IPS DF 6.9 (cell line): ENCODE data around the gene GGT1.
"Not testable (repeated sequence)": the region's sequence is repeated elsewhere in the genome, so short reads cannot be mapped to it uniquely, and the experiment has no call there.

Experiments
- DNase-seq: peaks from one replicate; pipeline ENCODE4 v3.0.0-alpha.2; 2013; ENCODE audit warnings: low read depth, low spot score
- H3K27ac ChIP-seq: one replicate; pipeline ENCODE4 v1.5.1; 2013; ENCODE audit warnings: low read length, control low read depth
- H3K27me3 ChIP-seq: 2 replicates; pipeline ENCODE4 v1.6.1; 2013; ENCODE audit warnings: mild to moderate bottlenecking, low read length; ENCODE audit not compliant: control insufficient read depth, insufficient read depth
- H3K36me3 ChIP-seq: 2 replicates; pipeline ENCODE4 v1.6.1; 2013; ENCODE audit warnings: low read length; ENCODE audit not compliant: control insufficient read depth, insufficient read depth
- H3K4me1 ChIP-seq: 2 replicates; pipeline ENCODE4 v1.6.1; 2013; ENCODE audit warnings: low read length; ENCODE audit not compliant: control insufficient read depth, insufficient read depth
- H3K4me3 ChIP-seq: 2 replicates; pipeline ENCODE4 v1.5.1; 2013; ENCODE audit warnings: mild to moderate bottlenecking, low read length
- H3K9me3 ChIP-seq: 2 replicates; pipeline ENCODE4 v1.6.1; 2013; ENCODE audit warnings: low read length, inconsistent platforms; ENCODE audit not compliant: control insufficient read depth, insufficient read depth
- WGBS: extraction: QIAGEN DNeasy Blood & Tissue Kit; methylation state at CpG from one replicate; pipeline ENCODE4 v1.1.7; 2013; ENCODE audit warnings: mixed read lengths, missing lambda C conversion rate; ENCODE audit not compliant: insufficient read length, insufficient coverage; 5-methylcytosine and 5-hydroxymethylcytosine counted together

Gene GGT1

DNA sequence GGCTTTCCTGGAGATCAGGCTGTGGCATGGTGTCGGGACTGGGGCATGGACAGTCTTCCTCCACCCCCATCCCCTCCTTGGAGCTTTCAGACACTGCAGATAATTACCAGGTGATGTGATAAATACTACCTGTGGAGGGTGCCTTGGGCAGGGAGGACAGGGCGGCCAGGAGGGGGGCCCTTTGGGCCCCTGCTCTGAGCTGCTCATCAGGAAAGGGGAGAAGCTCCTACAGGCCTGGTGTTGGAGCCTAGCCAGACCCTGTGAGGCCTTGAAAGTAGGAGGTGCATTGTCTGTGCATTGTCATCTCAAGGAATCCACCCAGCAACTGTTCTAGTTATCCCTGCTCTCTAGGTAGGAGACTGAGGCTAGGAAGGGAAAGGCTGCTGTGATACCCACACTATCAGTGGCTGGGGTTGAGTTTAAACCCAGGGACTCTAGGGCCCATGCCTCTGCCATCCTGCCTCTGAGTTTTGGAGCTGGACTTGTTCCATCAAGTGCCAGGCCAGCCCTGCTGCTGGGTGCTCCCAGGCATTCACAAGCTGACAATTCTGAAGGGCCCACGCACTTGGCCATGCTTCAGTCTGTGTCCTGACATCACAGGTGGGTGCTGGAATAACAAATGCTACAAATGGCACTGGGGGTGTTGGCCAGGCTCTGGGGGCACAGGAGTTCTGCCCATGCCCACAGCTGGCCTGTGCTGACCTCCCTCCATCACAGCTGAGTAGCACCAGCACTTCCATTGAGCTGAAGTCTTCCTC is 2.9 kb upstream of the GGT1 start:
- H3K4me3 ChIP-seq, DNase-seq, H3K9me3 ChIP-seq, H3K27me3 ChIP-seq, H3K4me1 ChIP-seq, H3K27ac ChIP-seq, H3K36me3 ChIP-seq: not testable (repeated sequence)
- no CpG with 5 or more reads among the region's 3 CpGs for WGBS

DNA sequence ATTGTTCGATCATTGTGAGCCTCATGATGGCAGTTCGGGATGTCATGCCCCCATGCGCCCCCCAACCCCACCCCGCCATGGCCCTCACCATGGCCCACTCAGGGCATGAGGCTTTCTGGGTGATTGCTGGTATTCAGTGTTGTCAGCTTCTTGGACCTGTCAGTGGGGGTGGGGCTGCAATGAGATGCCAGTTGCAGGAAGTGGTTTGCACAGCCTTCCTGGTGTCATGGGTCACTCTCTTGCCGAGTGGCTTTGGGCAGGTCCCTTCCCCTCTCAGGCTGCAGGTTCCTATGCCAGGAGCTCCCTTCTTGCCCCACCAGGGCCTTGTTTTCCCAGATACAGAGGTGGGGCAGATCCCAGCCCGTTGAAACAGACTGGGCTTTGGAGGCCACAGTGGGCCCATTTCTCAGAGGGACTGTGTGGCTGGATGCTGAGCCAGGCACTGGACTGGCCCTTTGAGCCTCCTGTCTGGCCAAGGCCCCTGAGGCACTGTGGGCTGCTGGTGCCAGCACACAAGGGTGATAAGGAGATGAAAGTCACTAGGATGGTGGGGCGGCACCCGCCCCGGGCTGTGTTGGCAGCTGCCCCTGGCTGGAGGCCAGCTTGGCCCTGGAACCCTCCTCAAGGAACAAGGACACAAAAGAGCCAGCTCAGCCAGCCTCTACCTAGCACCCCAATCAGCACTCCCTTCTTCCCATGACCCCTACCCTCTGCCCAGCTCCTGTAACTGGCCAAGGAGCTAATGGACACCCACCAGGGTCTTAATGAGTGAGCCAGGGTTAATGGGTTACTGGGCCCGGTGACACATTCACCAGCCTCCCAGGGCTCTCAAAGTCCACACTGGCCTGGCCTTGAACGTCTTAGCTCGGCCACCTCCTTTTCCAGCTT is 1.5 kb upstream of the GGT1 start:
- Histone ChIP-seq H3K36me3 (no peaks in the 10 kb centered on the region), H3K27ac (no peak overlapping the region), H3K4me3 (no peak overlapping the region), H3K9me3 (no peaks in the 10 kb centered on the region), H3K27me3 (no peaks in the 10 kb centered on the region), H3K4me1 (peaks cover 7% of the 10 kb centered on the region)
- no peak for DNase-seq
- WGBS: no CpG with 5 or more reads among the region's 12 CpGs

DNA sequence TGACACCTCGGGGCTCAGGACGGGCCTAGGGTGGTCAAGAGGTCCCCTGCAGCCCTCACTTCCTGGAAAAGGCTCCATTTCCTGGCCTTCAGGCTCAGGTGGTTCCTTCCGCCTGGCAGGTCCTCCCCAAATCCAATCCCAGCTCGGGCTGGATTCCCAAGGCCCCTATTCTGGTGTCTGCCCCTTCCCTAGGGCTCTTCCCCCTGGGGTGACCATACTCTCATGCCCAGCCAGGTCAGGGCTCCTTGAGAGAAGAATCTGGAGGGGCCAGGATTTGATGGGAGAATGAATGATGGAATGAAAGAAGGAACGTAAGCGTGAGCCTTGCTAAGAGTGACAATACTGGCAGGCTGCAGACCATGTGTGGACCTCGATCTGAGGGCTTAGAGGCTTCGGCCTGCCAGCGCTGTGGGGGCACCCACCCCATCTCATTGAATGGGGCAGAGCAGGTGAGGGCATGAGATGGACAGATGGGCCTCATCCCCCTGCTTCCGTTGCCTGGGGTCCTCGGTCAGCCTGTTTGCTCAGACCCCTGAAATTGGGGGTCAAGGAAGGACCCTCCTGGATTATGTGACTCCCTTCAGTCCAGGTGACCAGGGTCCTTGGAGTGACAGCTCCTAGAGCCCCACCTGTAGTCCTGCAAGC is 766 bp upstream of the GGT1 start:
- WGBS: no CpG with 5 or more reads among the region's 11 CpGs
- not testable (repeated sequence) for DNase-seq, H3K9me3 ChIP-seq, H3K4me3 ChIP-seq, H3K27ac ChIP-seq, H3K36me3 ChIP-seq, H3K4me1 ChIP-seq, H3K27me3 ChIP-seq

- no CpG with 5 or more reads among the region's 18 CpGs for WGBS
- H3K4me1 ChIP-seq, DNase-seq, H3K27me3 ChIP-seq, H3K4me3 ChIP-seq, H3K27ac ChIP-seq, H3K9me3 ChIP-seq, H3K36me3 ChIP-seq: not testable (repeated sequence)
These were observed 1.0 kb downstream of the GGT1 start for GRCh38 chr22:24603770-24604629.

DNA sequence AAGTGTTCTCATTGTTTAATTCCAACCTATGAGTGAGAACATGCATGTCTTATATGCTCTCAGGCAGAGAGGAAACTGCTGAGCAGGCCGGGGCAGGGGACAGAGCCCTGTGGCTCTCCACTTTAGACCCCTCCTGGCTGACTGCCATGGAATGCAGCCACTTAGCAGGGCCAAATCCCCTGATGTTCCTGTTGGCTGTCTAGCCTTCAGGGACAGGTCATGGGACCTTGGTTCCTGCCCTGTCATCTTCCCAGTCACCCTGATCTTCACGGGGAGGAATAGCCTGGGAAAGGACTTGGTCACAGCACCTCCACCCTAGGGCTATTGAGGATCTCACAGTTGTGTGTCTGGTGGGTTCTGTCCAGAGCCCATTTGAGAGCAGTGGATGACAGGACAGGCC is 3.3 kb downstream of the GGT1 start:
- H3K27ac ChIP-seq, H3K36me3 ChIP-seq, H3K27me3 ChIP-seq, H3K4me1 ChIP-seq, H3K4me3 ChIP-seq, DNase-seq, H3K9me3 ChIP-seq: not testable (repeated sequence)
- no CpG with 5 or more reads among the region's 2 CpGs for WGBS

- H3K4me3 ChIP-seq, H3K27ac ChIP-seq, H3K9me3 ChIP-seq, H3K36me3 ChIP-seq, DNase-seq, H3K4me1 ChIP-seq, H3K27me3 ChIP-seq: not testable (repeated sequence)
- WGBS: no CpG with 5 or more reads among the region's 18 CpGs
These were observed 4.5 kb downstream of the GGT1 start for GRCh38 chr22:24607429-24607983.

DNA sequence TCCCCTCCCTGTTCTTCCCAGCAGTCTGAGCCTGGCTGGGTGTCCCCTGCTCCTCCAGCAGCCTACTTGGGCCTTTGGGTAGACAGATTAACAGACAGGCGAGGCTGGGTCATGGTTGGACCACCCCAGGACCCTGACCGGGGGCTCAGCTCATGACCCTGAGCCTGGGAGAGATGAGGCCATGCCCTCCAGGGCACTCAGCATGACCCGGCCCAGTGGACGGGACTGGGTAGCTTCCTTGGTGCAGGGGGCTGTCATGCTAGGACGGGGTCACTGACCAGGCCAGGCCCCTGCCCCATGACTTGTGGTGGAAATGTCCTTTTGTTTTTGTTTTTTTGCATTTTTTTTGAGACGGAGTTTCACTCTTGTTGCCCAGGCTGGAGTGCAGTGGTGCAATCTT is 5.3 kb downstream of the GGT1 start:
- H3K4me3 ChIP-seq, H3K4me1 ChIP-seq, H3K36me3 ChIP-seq, H3K27me3 ChIP-seq, H3K27ac ChIP-seq, H3K9me3 ChIP-seq, DNase-seq: not testable (repeated sequence)
- WGBS: no CpG with 5 or more reads among the region's 6 CpGs

DNA sequence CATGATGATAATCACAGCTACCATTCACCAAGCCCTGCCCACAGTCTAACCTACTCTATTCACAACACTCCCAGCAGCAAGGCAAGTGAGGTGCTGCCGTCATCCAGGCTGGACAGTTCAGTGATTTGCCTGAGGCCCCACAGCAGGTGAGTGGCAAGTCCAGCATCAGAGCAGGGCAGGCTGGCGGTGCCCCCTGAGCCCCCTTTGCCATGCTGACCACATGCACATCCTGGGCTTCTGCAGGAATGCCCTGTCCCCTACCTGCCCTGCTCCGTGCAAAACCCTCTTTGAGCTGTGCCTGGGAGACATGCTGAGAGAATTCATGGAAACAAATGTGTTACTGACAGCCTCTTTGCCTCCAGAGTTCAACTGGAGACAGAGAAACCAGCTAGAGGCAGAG is 6.9 kb downstream of the GGT1 start:
- H3K4me3 ChIP-seq, H3K9me3 ChIP-seq, H3K27me3 ChIP-seq, H3K27ac ChIP-seq, H3K4me1 ChIP-seq, DNase-seq, H3K36me3 ChIP-seq: not testable (repeated sequence)
- no CpG with 5 or more reads among the region's 3 CpGs for WGBS

- H3K4me1 ChIP-seq, DNase-seq, H3K27ac ChIP-seq, H3K4me3 ChIP-seq, H3K36me3 ChIP-seq, H3K9me3 ChIP-seq, H3K27me3 ChIP-seq: not testable (repeated sequence)
- whole genome bisulfite sequencing: no CpG with 5 or more reads among the region's 15 CpGs
These were observed 11.8 kb downstream of the GGT1 start for GRCh38 chr22:24614794-24615193.

GRCh38 chr22:24621244-24621643 is 18.3 kb downstream of the GGT1 start:
- no CpG with 5 or more reads among the region's 5 CpGs for WGBS
- not testable (repeated sequence) for H3K4me3 ChIP-seq, H3K27me3 ChIP-seq, DNase-seq, H3K36me3 ChIP-seq, H3K4me1 ChIP-seq, H3K9me3 ChIP-seq, H3K27ac ChIP-seq
